HFFc6 (cell line): ENCODE measurements around the gene FLT3LG. TPM values are rescaled to one million over a fixed set of nuclear protein-coding genes. Genes with fewer than 3 reads are reported as not detected.
A peak's percentile ranks its signal among the peaks of the same experiment; 100 is the strongest.

ENCODE experiments used
- DNase-seq: peaks from one replicate; pipeline ENCODE4 v3.0.0-alpha.2; 2018
- H3K27ac Mint-ChIP-seq: 2 replicates; pipeline ENCODE4 v1.8.0; 2020; ENCODE audit warnings: mild to moderate bottlenecking, mixed read lengths
- H3K27me3 Mint-ChIP-seq: 2 replicates; pipeline ENCODE4 v1.8.0; 2021; ENCODE audit warnings: mild to moderate bottlenecking, moderate library complexity, mixed read lengths; ENCODE audit not compliant: insufficient read depth
- H3K36me3 Mint-ChIP-seq: 2 replicates; pipeline ENCODE4 v1.8.0; 2021; ENCODE audit warnings: low read depth, mixed read lengths
- H3K4me1 Mint-ChIP-seq: 2 replicates; pipeline ENCODE4 v1.8.0; 2020; ENCODE audit warnings: low read depth, mixed read lengths
- H3K4me3 Mint-ChIP-seq: 2 replicates; pipeline ENCODE4 v1.8.0; 2020; ENCODE audit warnings: mild to moderate bottlenecking, moderate library complexity, mixed read lengths
- H3K9me3 Mint-ChIP-seq: 2 replicates; pipeline ENCODE4 v1.8.0; 2020; ENCODE audit warnings: mild to moderate bottlenecking, mixed read lengths
- CTCF ChIP-seq: fragments of 200-600 bp; sonication (generic); IDR thresholded peaks from 2 replicates; pipeline ENCODE4 v1.5.0; 2021; ENCODE audit warnings: antibody characterized with exemption, mild to moderate bottlenecking
- total RNA-seq, 6 experiments: library from RNA; stranded (reverse); fragmentation: NEBNext Ultra II Directional; extraction: Animal tissue kit (Norgen Biotek cat#: 25700); gene quantifications; 2 replicates in 1 of 6; 3 replicates in 5 of 6; pipeline ENCODE4 v1.2.3, GENCODE V29; 2021

FLT3LG gene
- total RNA-seq, 6 experiments from 2014 or later = 4.9 to 12.5 (median 9.4) TPM

- Mint-ChIP-seq H3K36me3 (peaks cover 33% of the 10 kb centered on the region), H3K4me1 (peaks cover 10% of the 10 kb centered on the region; the same call in 1 of the 2 replicates), H3K4me3 (no peak overlapping the region), H3K27ac (peak overlapping the region; percentile 40; the same call in 1 of the 2 replicates), H3K9me3 (peaks cover 18% of the 10 kb centered on the region), H3K27me3 (peaks cover 22% of the 10 kb centered on the region)
- TF ChIP-seq CTCF = no peak; the same call in 1 of the 2 replicates
- DNase-seq = no peak
Measured at GRCh38 chr19:49486710-49487276, 12.8 kb downstream of the FLT3LG start.

DNA sequence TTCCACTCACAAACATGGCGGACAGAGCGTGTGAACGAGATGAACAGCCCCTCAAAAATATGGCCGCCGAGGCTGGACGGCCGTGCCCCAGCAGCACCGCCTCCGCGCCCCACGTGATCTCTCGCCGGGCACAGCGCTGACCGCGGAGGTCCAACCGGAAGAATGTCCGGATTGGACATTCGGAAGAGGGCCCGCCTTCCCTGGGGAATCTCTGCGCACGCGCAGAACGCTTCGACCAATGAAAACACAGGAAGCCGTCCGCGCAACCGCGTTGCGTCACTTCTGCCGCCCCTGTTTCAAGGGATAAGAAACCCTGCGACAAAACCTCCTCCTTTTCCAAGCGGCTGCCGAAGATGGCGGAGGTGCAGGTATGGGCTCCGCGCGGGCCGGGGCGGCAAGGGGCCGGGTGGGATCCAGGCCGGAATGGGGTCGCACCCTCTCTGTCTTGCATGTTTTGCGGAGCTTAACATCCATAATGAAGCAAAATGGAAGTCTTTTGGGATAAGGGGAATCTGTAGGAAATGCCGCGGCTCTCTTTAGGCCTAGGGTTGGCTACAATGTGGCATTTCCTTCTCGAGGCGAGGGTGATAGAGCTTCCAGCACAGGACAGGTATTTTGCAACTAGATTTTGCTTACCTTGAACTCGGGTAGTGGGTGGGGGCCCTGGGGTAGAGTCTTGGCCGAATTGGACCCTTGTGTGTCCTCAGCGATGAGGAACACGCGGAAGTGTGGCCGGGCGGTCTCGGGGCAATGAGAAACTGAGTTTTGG is 13.4 kb downstream of the FLT3LG start, which contains the start of gene RPL13A:
RPL13A (plus strand) TSS at position 332 of the 769 bp plus-strand sequence; CDS start at position 354, 22 bp downstream.
- peak within 1 kb of the TSS; percentile 98 for H3K27ac Mint-ChIP-seq
- H3K4me1 Mint-ChIP-seq = peaks cover 10% of the 10 kb centered on the region; the same call in 1 of the 2 replicates
- no peak for TF ChIP-seq CTCF
- H3K36me3 Mint-ChIP-seq = peaks cover 40% of the 10 kb centered on the region
- H3K27me3 Mint-ChIP-seq = peaks cover 24% of the 10 kb centered on the region
- H3K4me3 Mint-ChIP-seq = peak within 1 kb of the TSS; percentile 98
- H3K9me3 Mint-ChIP-seq = peaks cover 18% of the 10 kb centered on the region
- DNase-seq = peak; percentile 99

DNA sequence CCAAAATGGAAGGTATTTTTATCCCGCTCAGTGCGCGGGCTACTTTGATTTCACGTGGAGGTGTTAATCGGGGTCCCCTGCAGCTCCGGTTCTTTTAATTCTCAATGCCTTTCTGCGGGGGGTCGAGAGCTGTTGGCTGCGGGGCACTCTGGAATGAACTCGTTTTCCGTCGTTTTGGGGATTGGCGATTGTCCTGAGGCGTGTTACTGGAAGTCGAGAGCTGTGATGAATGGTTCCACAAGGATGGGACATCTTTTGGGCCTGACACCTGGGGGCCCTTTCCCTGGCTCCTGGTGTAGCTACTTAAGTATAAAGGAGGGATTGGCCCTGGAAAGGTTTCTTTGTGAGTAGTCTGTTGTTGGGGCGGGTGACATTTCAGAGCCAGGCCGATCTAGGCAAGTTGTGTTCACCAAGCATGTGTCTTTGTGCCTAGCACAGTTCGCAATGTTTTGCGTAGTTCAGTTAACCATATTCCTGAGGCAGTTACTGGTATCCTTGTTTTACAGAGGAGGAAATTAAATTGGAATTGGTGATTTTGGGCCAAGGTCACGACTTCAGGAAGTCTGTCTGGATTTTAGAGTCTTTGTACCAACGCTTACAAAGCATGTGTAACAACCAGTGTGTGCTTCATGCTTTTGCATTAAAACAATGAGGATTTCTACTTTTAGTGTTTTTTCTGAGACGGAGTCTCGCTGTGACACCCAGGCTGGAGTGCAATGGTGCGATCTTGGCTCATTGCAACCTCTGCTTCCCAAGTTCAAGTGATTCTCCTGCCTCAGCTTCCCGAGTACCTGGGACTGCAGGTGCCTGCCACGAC is 14.2 kb downstream of the FLT3LG start:
- peaks cover 23% of the 10 kb centered on the region for H3K9me3 Mint-ChIP-seq
- peaks cover 10% of the 10 kb centered on the region; the same call in 1 of the 2 replicates for H3K4me1 Mint-ChIP-seq
- peaks cover 48% of the 10 kb centered on the region for H3K36me3 Mint-ChIP-seq
- peaks cover 32% of the 10 kb centered on the region for H3K27me3 Mint-ChIP-seq
- peak overlapping the region; percentile 98 for H3K27ac Mint-ChIP-seq
- no peak for TF ChIP-seq CTCF
- DNase-seq = no peak
- peak overlapping the region; percentile 98 for H3K4me3 Mint-ChIP-seq

DNA sequence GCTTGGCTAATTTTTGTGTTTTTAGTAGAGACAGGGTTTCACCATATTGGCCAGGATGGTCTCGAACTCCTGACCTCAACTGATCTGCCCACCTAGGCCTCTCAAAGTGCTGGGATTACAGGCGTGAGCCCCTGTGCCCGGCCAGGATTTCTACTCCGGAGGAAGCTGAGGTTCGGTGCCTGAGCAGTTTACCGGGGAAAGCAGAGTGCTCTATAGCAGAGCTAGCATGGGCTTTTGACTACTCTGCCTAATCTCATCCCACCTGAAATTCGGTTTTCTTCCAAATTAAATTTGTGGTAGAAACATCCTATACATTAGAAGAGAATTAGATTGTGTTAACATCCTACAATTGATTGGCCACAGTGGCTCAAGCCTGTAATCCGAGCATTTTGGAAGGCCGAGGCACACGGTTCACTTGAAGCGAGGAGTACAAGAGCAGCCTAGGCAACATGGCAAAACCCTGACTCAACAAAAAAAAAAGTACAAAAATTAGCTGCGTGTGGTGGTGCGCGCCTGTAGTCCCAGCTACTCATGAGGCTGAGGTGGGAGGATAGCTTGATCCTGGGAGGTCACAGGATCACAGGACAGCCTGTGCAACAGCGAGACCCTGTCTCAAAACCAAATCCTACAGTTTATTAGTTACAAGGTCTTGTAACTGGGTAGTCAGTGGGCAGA is 15.0 kb downstream of the FLT3LG start:
- H3K4me1 Mint-ChIP-seq = peaks cover 10% of the 10 kb centered on the region; the same call in 1 of the 2 replicates
- H3K36me3 Mint-ChIP-seq = peaks cover 49% of the 10 kb centered on the region
- DNase-seq = no peak
- H3K27me3 Mint-ChIP-seq = peaks cover 38% of the 10 kb centered on the region
- H3K4me3 Mint-ChIP-seq = peak overlapping the region; percentile 98
- peak overlapping the region; percentile 98 for H3K27ac Mint-ChIP-seq
- no peak for TF ChIP-seq CTCF
- H3K9me3 Mint-ChIP-seq = peaks cover 26% of the 10 kb centered on the region
